Activated CD4-positive, alpha-beta T cell treated with anti-CD3 and anti-CD28 coated beads, Interleukin-2, amount 10 ng/mL, durations not matched to agents 24 days and 14 days (primary cell): ENCODE results near the gene ADSL. TPM values are rescaled to one million over a fixed set of nuclear protein-coding genes. Genes with fewer than 3 reads are reported as not detected.

Source experiments
- DNase-seq: peaks from one replicate; pipeline ENCODE4 v3.0.0; 2022
- H3K27ac Mint-ChIP-seq: one replicate; pipeline ENCODE4 v1.8.0; 2022; ENCODE audit warnings: mild to moderate bottlenecking, mixed read lengths
- H3K27me3 Mint-ChIP-seq: one replicate; pipeline ENCODE4 v1.8.0; 2022; ENCODE audit warnings: mixed read lengths
- H3K36me3 Mint-ChIP-seq: one replicate; pipeline ENCODE4 v1.8.0; 2022; ENCODE audit warnings: low read depth, mild to moderate bottlenecking, mixed read lengths
- H3K4me1 Mint-ChIP-seq: one replicate; pipeline ENCODE4 v1.8.0; 2021; ENCODE audit warnings: mixed read lengths
- H3K4me3 Mint-ChIP-seq: one replicate; pipeline ENCODE4 v1.8.0; 2022; ENCODE audit warnings: mild to moderate bottlenecking, moderate library complexity, mixed read lengths
- H3K9me3 Mint-ChIP-seq: one replicate; pipeline ENCODE4 v1.8.0; 2021; ENCODE audit warnings: mixed read lengths
- intact Hi-C: fragments of 100-400 bp; cut with micrococcal nuclease; formaldehyde crosslinking; loops from one replicate; pipeline ENCODE4 v1.15.1; 2023
- total RNA-seq: library from RNA; stranded (reverse); gene quantifications from 2 replicates; pipeline ENCODE4 v1.2.3, GENCODE V29; 2022

The ADSL gene
- total RNA-seq, 1 donor from 2014 or later: 172 TPM

GRCh38 chr22:40332319-40332781 is 13.9 kb upstream of the ADSL start:
- peak overlapping the region; percentile 93 for H3K27ac Mint-ChIP-seq
- DNase-seq: peak; percentile 69
- peak overlapping the region; percentile 84 for H3K4me3 Mint-ChIP-seq
- no peaks in the 10 kb centered on the region for H3K9me3 Mint-ChIP-seq
- intact Hi-C loops: loop anchor here (2.0 kb wide), 1 partner anchor 14 kb away; the partner anchor contains the start of gene ADSL
- H3K4me1 Mint-ChIP-seq: peaks cover 68% of the 10 kb centered on the region
- no peaks in the 10 kb centered on the region for H3K27me3 Mint-ChIP-seq
- H3K36me3 Mint-ChIP-seq: peaks cover 28% of the 10 kb centered on the region

GRCh38 chr22:40334060-40334459 is 12.2 kb upstream of the ADSL start:
- Mint-ChIP-seq H3K36me3 (peaks cover 31% of the 10 kb centered on the region), H3K9me3 (no peaks in the 10 kb centered on the region), H3K4me3 (peak overlapping the region; percentile 12), H3K27ac (peak overlapping the region; percentile 75), H3K27me3 (no peaks in the 10 kb centered on the region), H3K4me1 (peaks cover 67% of the 10 kb centered on the region)
- intact Hi-C loops: no loop called here
- no peak for DNase-seq

- no peaks in the 10 kb centered on the region for H3K27me3 Mint-ChIP-seq
- intact Hi-C loops: no loop called here
- H3K4me1 Mint-ChIP-seq: peaks cover 63% of the 10 kb centered on the region
- H3K9me3 Mint-ChIP-seq: no peaks in the 10 kb centered on the region
- H3K4me3 Mint-ChIP-seq: peak overlapping the region; percentile 43
- DNase-seq: no peak
- peaks cover 31% of the 10 kb centered on the region for H3K36me3 Mint-ChIP-seq
- peak overlapping the region; percentile 75 for H3K27ac Mint-ChIP-seq
These were observed 11.4 kb upstream of the ADSL start for GRCh38 chr22:40334899-40335298.

DNA sequence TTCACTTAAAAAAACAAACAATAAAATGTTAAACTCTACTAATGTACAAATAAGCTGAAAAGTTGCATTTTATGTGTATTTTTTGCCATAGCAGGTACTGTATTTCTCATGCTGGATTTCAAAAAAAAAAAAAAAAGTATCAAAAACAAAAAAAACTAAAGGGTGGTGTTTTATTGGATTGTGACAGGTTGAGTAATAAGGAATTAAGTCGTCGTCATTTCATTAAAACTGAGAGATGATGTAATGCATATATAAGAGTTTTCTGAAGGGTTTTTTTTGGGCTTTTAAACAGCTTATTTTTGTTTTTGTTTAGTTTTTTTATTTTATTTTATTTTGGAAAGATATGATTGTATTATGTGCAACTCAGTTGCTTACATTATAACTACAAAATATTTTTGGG is 10.9 kb upstream of the ADSL start:
- H3K4me1 Mint-ChIP-seq: peaks cover 65% of the 10 kb centered on the region
- H3K4me3 Mint-ChIP-seq: no peak overlapping the region
- no peak for DNase-seq
- no peaks in the 10 kb centered on the region for H3K27me3 Mint-ChIP-seq
- no peak overlapping the region for H3K27ac Mint-ChIP-seq
- H3K36me3 Mint-ChIP-seq: peaks cover 31% of the 10 kb centered on the region
- intact Hi-C loops: no loop called here
- H3K9me3 Mint-ChIP-seq: no peaks in the 10 kb centered on the region

DNA sequence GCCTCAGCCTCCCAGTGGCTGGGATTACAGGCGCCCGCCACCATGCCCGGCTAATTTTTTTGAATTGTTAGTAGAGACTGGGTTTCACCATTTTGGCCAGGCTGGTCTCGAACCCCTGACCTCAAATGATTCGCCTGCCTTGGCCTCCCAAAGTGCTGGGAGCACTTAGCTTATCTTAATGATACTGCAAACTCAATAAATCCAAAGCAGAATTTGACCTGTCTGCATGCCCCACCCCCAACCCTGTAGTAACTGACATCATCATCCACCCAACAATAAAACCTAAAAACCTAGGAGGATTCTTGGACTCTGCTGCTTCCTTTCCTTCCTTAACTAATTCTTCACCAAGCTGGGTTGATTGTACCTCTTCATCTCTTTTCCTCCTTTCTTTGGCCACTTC is 6.3 kb upstream of the ADSL start:
- no peak for DNase-seq
- no peaks in the 10 kb centered on the region for H3K9me3 Mint-ChIP-seq
- intact Hi-C loops: no loop called here
- H3K27me3 Mint-ChIP-seq: no peaks in the 10 kb centered on the region
- no peak overlapping the region for H3K4me3 Mint-ChIP-seq
- H3K36me3 Mint-ChIP-seq: peaks cover 14% of the 10 kb centered on the region
- peak overlapping the region; percentile 55 for H3K27ac Mint-ChIP-seq
- peaks cover 43% of the 10 kb centered on the region for H3K4me1 Mint-ChIP-seq

GRCh38 chr22:40341604-40342003 is 4.7 kb upstream of the ADSL start:
- H3K27ac Mint-ChIP-seq: no peak overlapping the region
- intact Hi-C loops: no loop called here
- peaks cover 37% of the 10 kb centered on the region for H3K4me1 Mint-ChIP-seq
- no peak for DNase-seq
- H3K27me3 Mint-ChIP-seq: no peaks in the 10 kb centered on the region
- H3K9me3 Mint-ChIP-seq: no peaks in the 10 kb centered on the region
- no peak overlapping the region for H3K4me3 Mint-ChIP-seq
- H3K36me3 Mint-ChIP-seq: peaks cover 14% of the 10 kb centered on the region

DNA sequence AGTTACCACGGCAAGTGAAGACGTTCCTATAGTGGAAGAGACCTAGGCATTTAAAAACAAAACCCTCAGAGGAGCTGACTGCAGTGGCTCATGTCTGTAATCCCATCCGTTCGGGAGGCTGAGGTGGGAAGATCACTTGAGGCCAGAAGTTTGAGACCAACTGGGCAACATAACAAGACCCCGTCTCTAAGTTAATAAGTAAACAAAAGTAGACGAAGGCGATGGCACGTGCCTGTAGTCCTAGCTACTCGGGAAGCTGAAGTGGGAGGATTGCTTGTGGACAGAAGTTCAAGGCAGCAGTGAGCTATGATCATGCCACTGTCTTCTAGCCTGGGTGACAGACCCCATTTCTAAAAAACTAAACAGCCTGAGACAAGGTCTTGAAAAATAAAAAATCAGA is 3.8 kb upstream of the ADSL start:
- intact Hi-C loops: no loop called here
- no peak for DNase-seq
- Mint-ChIP-seq H3K4me3 (peak overlapping the region; percentile 2), H3K9me3 (no peaks in the 10 kb centered on the region), H3K27ac (peak overlapping the region; percentile 14), H3K4me1 (peaks cover 40% of the 10 kb centered on the region), H3K27me3 (no peaks in the 10 kb centered on the region), H3K36me3 (peaks cover 12% of the 10 kb centered on the region)

DNA sequence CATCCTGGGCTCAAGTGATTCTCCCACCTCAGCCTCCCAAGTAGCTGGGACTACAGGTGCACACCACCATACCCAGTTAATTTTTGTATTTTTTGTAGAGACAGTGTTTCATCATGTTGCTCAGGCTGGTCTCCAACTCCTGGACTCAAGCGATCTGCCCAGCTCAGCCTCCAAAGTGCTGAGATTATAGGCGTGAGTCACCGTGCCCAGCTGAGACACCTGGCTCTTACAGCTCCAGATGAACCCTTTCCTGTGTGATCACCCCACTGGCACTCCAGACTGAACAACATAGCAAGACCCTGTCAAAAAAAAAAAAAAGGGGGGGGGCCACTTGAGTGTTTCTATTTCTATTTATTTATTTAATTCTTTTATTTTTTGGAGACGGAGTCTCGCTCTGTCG is 1.0 kb upstream of the ADSL start:
- H3K4me3 Mint-ChIP-seq: peak overlapping the region; percentile 93
- no peaks in the 10 kb centered on the region for H3K27me3 Mint-ChIP-seq
- H3K4me1 Mint-ChIP-seq: peaks cover 39% of the 10 kb centered on the region
- no peaks in the 10 kb centered on the region for H3K9me3 Mint-ChIP-seq
- peaks cover 18% of the 10 kb centered on the region for H3K36me3 Mint-ChIP-seq
- intact Hi-C loops: loop anchor here (5.0 kb wide), 4 partner anchors 103 to 238 kb away; no protein-coding TSS in a partner anchor
- no peak for DNase-seq
- peak overlapping the region; percentile 97 for H3K27ac Mint-ChIP-seq

DNA sequence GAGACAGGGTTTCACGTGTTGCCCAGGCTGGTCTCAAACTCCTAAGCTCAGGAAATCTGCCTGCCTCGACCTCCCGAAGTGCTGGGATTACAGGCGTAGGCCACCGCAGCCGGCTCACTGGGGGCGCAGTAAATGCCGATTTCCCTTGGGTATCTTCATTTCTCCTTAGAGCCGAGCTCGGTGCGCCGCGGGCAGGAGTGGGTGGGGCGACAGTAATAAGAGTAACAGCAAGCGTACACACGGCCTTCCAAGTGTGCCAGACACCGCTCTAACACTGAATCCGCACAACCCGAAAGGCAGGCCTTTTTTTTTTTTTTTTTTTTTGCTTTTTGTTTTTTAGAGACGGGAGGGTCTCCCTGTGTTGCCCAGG is 500 bp upstream of the ADSL start:
- no peaks in the 10 kb centered on the region for H3K9me3 Mint-ChIP-seq
- no peaks in the 10 kb centered on the region for H3K27me3 Mint-ChIP-seq
- peak overlapping the region; percentile 97 for H3K27ac Mint-ChIP-seq
- intact Hi-C loops: loop anchor here (1.0 to 5.0 kb wide), 10 partner anchors 13 to 813 kb away; partner anchors contain the start of genes RPS19BP1 and TNRC6B
- peak; percentile 87 for DNase-seq
- peak overlapping the region; percentile 93 for H3K4me3 Mint-ChIP-seq
- peaks cover 38% of the 10 kb centered on the region for H3K4me1 Mint-ChIP-seq
- peaks cover 17% of the 10 kb centered on the region for H3K36me3 Mint-ChIP-seq

GRCh38 chr22:40347300-40347699 is 1.0 kb downstream of the ADSL start:
- H3K27ac Mint-ChIP-seq: peak overlapping the region; percentile 97
- intact Hi-C loops: loop anchor here (2.0 to 5.0 kb wide), 6 partner anchors 14 to 814 kb away; partner anchors contain the start of gene RPS19BP1
- no peak for DNase-seq
- peaks cover 30% of the 10 kb centered on the region for H3K4me1 Mint-ChIP-seq
- peaks cover 24% of the 10 kb centered on the region for H3K36me3 Mint-ChIP-seq
- H3K4me3 Mint-ChIP-seq: peak overlapping the region; percentile 93
- no peaks in the 10 kb centered on the region for H3K9me3 Mint-ChIP-seq
- H3K27me3 Mint-ChIP-seq: no peaks in the 10 kb centered on the region

- H3K36me3 Mint-ChIP-seq: peaks cover 29% of the 10 kb centered on the region
- H3K27me3 Mint-ChIP-seq: no peaks in the 10 kb centered on the region
- no peaks in the 10 kb centered on the region for H3K9me3 Mint-ChIP-seq
- peak overlapping the region; percentile 97 for H3K27ac Mint-ChIP-seq
- peak overlapping the region; percentile 93 for H3K4me3 Mint-ChIP-seq
- intact Hi-C loops: loop anchor here (1.0 to 5.0 kb wide), 5 partner anchors 106 to 304 kb away; no protein-coding TSS in a partner anchor
- peak; percentile 89 for DNase-seq
- H3K4me1 Mint-ChIP-seq: peaks cover 26% of the 10 kb centered on the region
These were observed 1.8 kb downstream of the ADSL start for GRCh38 chr22:40348025-40348658.

DNA sequence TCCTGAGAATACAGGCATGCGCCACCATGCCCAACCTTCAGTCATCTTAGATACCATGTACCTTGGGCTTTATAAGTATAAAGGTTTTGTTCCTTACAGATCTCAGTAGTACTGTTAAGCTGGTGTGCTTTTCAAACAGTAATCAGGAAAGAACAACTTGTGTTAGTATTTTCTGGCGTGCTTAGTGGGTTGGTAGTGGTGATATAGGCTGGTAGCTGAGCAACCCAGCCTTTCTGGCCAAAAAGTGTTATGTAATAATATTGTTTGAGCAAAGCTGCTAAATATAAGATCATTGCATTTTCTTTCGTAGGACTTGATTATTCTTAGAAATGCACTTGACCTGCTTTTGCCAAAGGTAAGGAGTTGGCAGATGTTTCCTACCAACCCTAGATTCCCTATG is 6.5 kb downstream of the ADSL start:
- peaks cover 15% of the 10 kb centered on the region for H3K4me1 Mint-ChIP-seq
- peaks cover 54% of the 10 kb centered on the region for H3K36me3 Mint-ChIP-seq
- H3K27me3 Mint-ChIP-seq: no peaks in the 10 kb centered on the region

DNA sequence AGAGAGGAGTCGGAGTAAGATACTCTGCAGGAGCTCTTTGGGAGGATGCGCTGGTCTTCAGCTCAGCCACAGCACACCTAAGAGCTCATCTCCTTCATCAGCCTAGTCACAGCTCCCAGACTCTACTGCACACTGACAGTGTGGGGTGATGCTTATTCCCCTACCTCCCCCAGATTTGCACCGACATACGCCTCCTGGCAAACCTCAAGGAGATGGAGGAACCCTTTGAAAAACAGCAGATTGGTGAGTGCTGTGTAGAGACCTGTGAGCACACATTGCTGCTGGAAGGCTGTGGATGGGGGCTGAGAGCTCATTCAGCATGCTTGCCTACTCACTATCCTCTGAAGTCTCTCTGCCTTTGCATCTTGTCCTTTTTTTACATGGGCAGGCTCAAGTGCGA is 14.8 kb downstream of the ADSL start:
- Mint-ChIP-seq H3K4me1 (peaks cover 3% of the 10 kb centered on the region), H3K9me3 (no peaks in the 10 kb centered on the region), H3K27me3 (no peaks in the 10 kb centered on the region), H3K36me3 (peaks cover 81% of the 10 kb centered on the region), H3K4me3 (no peak overlapping the region), H3K27ac (no peak overlapping the region)
- intact Hi-C loops: no loop called here
- DNase-seq: no peak

More for the DNA sequence above, 6.5 kb downstream of the ADSL start:
- Mint-ChIP-seq H3K27ac (no peak overlapping the region), H3K9me3 (no peaks in the 10 kb centered on the region), H3K4me3 (no peak overlapping the region)
- intact Hi-C loops: no loop called here
- no peak for DNase-seq

- Mint-ChIP-seq H3K4me1 (peaks cover 3% of the 10 kb centered on the region), H3K36me3 (peaks cover 88% of the 10 kb centered on the region), H3K27ac (no peak overlapping the region), H3K9me3 (no peaks in the 10 kb centered on the region), H3K27me3 (no peaks in the 10 kb centered on the region), H3K4me3 (no peak overlapping the region)
- DNase-seq: no peak
- intact Hi-C loops: no loop called here
These were observed 16.8 kb downstream of the ADSL start for GRCh38 chr22:40363059-40363458.
